ENCODE results near the gene CDK5RAP2. TPM values are rescaled to one million over a fixed set of nuclear protein-coding genes. Genes with fewer than 3 reads are reported as not detected.

Gene CDK5RAP2
- total RNA-seq, 1 donor from 2014 or later = 40.4 TPM

- DNase-seq (ENCODE audit: low spot score) = no peak
- Mint-ChIP-seq H3K9me3 (ENCODE audit: low read depth) (peaks cover 2% of the 10 kb centered on the region), H3K27me3 (ENCODE audit: low read depth) (no peaks in the 10 kb centered on the region), H3K27ac (ENCODE audit: unreplicated experiment) (no peak overlapping the region), H3K4me1 (ENCODE audit: low read depth) (no peaks in the 10 kb centered on the region), H3K4me3 (ENCODE audit: unreplicated experiment) (no peak overlapping the region), H3K36me3 (ENCODE audit: low read depth) (peaks cover 6% of the 10 kb centered on the region)
- TF ChIP-seq, protein P1, sequence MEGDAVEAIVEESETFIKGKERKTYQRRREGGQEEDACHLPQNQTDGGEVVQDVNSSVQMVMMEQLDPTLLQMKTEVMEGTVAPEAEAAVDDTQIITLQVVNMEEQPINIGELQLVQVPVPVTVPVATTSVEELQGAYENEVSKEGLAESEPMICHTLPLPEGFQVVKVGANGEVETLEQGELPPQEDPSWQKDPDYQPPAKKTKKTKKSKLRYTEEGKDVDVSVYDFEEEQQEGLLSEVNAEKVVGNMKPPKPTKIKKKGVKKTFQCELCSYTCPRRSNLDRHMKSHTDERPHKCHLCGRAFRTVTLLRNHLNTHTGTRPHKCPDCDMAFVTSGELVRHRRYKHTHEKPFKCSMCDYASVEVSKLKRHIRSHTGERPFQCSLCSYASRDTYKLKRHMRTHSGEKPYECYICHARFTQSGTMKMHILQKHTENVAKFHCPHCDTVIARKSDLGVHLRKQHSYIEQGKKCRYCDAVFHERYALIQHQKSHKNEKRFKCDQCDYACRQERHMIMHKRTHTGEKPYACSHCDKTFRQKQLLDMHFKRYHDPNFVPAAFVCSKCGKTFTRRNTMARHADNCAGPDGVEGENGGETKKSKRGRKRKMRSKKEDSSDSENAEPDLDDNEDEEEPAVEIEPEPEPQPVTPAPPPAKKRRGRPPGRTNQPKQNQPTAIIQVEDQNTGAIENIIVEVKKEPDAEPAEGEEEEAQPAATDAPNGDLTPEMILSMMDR (IDR thresholded peaks at IDR 0.05) = no peak
Measured at GRCh38 chr9:120376101-120376500, 203.9 kb downstream of the CDK5RAP2 start.

GRCh38 chr9:120375316-120375715 is 204.7 kb downstream of the CDK5RAP2 start:
- Mint-ChIP-seq H3K27me3 (ENCODE audit: low read depth) (no peaks in the 10 kb centered on the region), H3K9me3 (ENCODE audit: low read depth) (peaks cover 2% of the 10 kb centered on the region), H3K36me3 (ENCODE audit: low read depth) (peaks cover 6% of the 10 kb centered on the region), H3K4me3 (ENCODE audit: unreplicated experiment) (no peak overlapping the region), H3K4me1 (ENCODE audit: low read depth) (no peaks in the 10 kb centered on the region), H3K27ac (ENCODE audit: unreplicated experiment) (no peak overlapping the region)
- no peak for DNase-seq (ENCODE audit: low spot score)
- TF ChIP-seq, protein P1 (IDR thresholded peaks at IDR 0.05) = no peak

DNA sequence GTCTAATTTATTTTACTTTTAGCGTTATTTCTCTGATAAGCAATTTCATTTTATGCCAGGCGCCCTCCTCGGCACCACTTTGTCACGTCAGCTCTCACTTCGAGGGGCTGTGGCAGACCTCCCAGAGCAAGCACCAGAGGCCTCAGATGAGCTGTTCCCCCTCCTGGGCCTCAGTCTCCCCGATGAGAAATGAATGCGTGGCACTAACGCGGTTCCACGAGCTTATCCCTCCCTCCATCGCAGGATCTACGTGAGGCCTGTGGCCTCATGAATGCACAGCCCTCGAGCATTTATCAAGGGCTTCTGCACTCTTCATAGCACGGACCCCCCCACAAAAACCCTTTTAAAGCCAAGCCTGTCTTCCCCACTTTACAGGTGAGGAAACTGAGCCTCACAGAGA is 205.2 kb downstream of the CDK5RAP2 start:
- Mint-ChIP-seq H3K9me3 (ENCODE audit: low read depth) (no peaks in the 10 kb centered on the region), H3K27ac (ENCODE audit: unreplicated experiment) (no peak overlapping the region), H3K4me3 (ENCODE audit: unreplicated experiment) (no peak overlapping the region), H3K4me1 (ENCODE audit: low read depth) (peaks cover 4% of the 10 kb centered on the region), H3K36me3 (ENCODE audit: low read depth) (peaks cover 6% of the 10 kb centered on the region), H3K27me3 (ENCODE audit: low read depth) (no peaks in the 10 kb centered on the region)
- TF ChIP-seq, protein P1 (IDR thresholded peaks at IDR 0.05) = no peak
- DNase-seq (ENCODE audit: low spot score) = no peak

DNA sequence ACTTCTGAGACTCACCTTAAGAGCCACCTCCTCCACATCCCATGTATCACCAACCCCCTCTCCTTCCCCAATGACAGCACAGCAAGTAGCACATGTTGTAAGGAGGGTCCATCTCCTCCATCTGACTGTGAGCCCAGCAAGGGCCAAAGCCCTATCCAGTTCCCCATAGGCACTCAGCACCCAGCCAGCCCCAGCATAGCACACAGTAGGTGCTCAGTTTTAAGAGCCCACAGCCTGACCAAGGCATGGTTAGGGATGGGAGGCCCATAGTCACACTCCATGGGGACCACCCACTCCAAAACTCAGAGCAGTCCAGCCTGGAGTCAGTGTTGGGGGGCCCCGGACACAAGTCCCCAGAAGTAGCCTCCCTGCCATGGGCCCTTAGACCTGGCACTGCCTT is 205.7 kb downstream of the CDK5RAP2 start:
- Mint-ChIP-seq H3K4me1 (ENCODE audit: low read depth) (peaks cover 5% of the 10 kb centered on the region), H3K4me3 (ENCODE audit: unreplicated experiment) (no peak overlapping the region), H3K27ac (ENCODE audit: unreplicated experiment) (no peak overlapping the region), H3K36me3 (ENCODE audit: low read depth) (peaks cover 6% of the 10 kb centered on the region), H3K27me3 (ENCODE audit: low read depth) (no peaks in the 10 kb centered on the region), H3K9me3 (ENCODE audit: low read depth) (no peaks in the 10 kb centered on the region)
- DNase-seq (ENCODE audit: low spot score) = no peak
- TF ChIP-seq, protein P1 (IDR thresholded peaks at IDR 0.05) = no peak

- no peak overlapping the region for H3K4me3 Mint-ChIP-seq (ENCODE audit: unreplicated experiment)
- peaks cover 5% of the 10 kb centered on the region for H3K4me1 Mint-ChIP-seq (ENCODE audit: low read depth)
Measured at GRCh38 chr9:120372040-120372439, 207.9 kb downstream of the CDK5RAP2 start.

More at GRCh38 chr9:120372040-120372439, 207.9 kb downstream of the CDK5RAP2 start:
- Mint-ChIP-seq H3K27me3 (ENCODE audit: low read depth) (no peaks in the 10 kb centered on the region), H3K9me3 (ENCODE audit: low read depth) (peaks cover 3% of the 10 kb centered on the region), H3K36me3 (ENCODE audit: low read depth) (peaks cover 3% of the 10 kb centered on the region), H3K27ac (ENCODE audit: unreplicated experiment) (no peak overlapping the region)
- DNase-seq (ENCODE audit: low spot score) = no peak
- TF ChIP-seq, protein P1 (IDR thresholded peaks at IDR 0.05) = no peak
